Central memory CD4-positive, alpha-beta T cell (primary cell): ENCODE measurements around the gene MYBPHL.
"Not testable (repeated sequence)": the region's sequence is repeated elsewhere in the genome, so short reads cannot be mapped to it uniquely, and the experiment has no call there.

Source experiments
- DNase-seq: peaks from one replicate; pipeline ENCODE4 v3.0.0; 2022
- total RNA-seq, 3 experiments: gene quantifications; one replicate each; lab custom pipeline; 2026; lab: John Stamatoyannopoulos, UW

Gene MYBPHL
- total RNA-seq = 0 reads per million in 3 experiments

DNA sequence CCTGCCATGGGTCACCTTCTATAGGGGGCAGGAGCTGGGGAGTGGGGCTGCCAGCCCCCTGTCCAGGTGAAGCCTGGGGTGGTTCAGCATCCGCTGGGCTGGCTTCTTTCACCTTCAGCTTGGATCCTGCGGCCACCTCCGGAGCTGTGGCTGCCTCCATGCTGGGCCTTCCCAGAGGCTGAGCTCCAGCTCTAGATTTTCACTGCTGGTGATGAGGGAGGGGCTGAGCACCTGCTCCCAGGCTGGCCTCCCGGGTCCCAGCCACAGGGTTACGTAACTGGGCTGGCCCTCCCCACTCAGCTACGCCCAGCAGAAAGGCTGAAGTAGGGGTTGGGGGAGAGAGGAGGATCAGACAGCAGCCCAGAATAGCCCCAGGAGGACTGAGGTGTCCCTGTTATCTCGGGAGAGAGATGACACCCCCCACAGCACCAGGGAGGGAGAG is at the start of gene MYBPHL:
Gene MYBPHL (minus strand): TSS at position 180 of the 442 bp plus-strand sequence. CDS start 20 bp downstream, at position 160.
- no peak for DNase-seq

GRCh38 chr1:109356505-109356904 is 49.7 kb upstream of the MYBPHL start:
- DNase-seq = no peak

DNA sequence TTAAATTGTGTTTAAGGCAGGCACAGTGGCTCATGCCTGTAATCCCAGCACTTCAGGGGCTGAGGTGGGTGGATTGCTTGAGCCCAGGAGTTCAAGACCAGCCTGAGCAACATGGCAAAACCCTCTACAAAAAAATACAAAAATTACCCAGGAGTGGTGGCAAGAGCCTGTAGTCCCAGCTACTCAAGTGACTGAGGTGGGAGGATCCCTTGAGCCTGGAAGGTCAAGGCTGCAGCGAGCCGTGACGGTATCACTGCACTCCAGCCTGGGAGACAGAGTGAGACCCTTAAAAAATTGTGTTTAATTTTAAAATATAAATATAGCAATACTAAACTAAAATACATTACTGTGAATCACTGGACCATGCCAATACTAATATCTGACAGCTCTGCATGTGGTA is 48.1 kb upstream of the MYBPHL start:
- DNase-seq = no peak

GRCh38 chr1:109351457-109351856 is 44.6 kb upstream of the MYBPHL start:
- no peak for DNase-seq

- DNase-seq = no peak
These were observed 43.8 kb upstream of the MYBPHL start for GRCh38 chr1:109350655-109351054.

GRCh38 chr1:109350182-109350581 is 43.4 kb upstream of the MYBPHL start:
- DNase-seq = no peak

DNA sequence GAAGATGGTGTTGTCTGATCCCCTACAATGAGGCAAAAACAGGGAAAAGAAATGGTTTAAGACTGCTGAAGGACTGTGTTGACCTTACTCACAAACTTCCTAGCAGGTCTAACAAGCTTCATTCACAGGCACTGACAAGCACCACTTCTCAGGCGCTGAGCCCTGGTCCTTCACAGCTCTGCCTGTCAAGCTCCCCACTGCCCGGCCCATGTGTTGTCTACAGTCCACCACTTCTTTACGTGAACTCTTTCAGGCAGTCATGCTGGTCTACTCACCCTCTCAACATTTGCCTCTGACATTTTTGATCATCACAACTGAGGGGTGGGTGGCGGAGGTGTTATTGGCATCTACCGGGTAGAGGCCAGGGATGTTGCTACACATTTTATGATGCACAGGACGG is 40.7 kb upstream of the MYBPHL start:
- no peak for DNase-seq

- no peak for DNase-seq
These were observed 35.4 kb upstream of the MYBPHL start for GRCh38 chr1:109341944-109342930.

GRCh38 chr1:109338608-109339007 is 31.8 kb upstream of the MYBPHL start:
- no peak for DNase-seq

- no peak for DNase-seq
These were observed 31.3 kb upstream of the MYBPHL start for GRCh38 chr1:109338091-109338490.

DNA sequence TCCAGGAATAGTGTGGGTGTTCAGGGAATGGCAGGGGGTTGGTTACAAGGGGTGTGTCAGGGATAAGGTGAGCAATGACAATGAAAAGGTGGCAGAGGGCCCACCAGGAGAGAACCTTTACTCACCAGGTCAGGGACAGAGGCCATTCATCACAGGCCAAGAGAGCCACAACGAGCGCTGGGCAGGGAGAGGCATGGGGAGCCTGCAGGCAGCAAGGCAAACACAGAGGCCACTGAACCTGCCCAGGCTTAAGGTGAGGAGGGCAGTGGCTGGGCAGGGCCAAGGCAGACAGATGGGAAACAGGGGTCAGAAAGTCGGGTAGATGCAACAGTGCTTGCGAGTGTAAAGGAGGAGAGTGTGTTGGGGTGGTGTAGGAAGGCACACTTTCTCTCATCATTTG is 28.3 kb upstream of the MYBPHL start:
- DNase-seq = no peak

DNA sequence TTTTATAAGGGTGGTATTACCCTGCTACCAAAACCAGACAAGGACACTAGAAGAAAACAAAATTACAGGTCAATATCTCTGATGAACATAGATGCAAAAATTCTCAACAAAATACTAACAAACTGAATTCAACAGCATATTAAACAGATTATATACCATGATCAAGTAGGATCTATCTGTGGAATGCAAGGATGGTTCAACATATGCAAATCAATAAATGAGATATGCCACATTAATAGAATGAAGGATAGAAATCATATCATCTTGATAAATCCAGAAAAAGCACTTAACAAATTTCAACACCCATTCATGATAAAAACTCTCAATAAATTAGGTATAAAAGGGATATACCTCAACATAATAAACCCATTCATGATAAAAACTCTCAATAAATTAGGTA is 24.3 kb upstream of the MYBPHL start:
- DNase-seq = no peak

GRCh38 chr1:109327285-109327684 is 20.5 kb upstream of the MYBPHL start:
- DNase-seq = no peak

- DNase-seq = no peak
These were observed 16.2 kb upstream of the MYBPHL start for GRCh38 chr1:109322974-109323373.

GRCh38 chr1:109319114-109319513 is 12.3 kb upstream of the MYBPHL start:
- no peak for DNase-seq

DNA sequence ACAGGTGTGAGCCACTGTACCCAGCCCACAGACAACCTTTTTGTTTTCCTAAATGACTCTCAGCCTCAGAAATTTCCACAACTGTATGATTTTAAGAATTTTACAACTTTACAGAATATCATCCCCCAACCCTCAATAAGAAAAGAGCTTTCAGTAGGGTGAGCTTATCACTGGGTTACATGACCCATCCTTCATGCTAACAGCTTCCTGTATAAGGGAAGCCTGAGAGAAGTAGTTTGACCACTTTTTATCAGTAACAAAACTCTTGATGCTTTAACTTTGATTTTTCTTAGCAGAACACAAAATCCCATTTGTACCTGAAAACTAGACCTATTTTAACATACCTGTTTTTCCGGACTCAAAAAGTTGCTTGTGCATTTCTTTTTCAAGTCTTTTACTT is 9.7 kb upstream of the MYBPHL start:
- no peak for DNase-seq

GRCh38 chr1:109315288-109315687 is 8.5 kb upstream of the MYBPHL start:
- no peak for DNase-seq

DNA sequence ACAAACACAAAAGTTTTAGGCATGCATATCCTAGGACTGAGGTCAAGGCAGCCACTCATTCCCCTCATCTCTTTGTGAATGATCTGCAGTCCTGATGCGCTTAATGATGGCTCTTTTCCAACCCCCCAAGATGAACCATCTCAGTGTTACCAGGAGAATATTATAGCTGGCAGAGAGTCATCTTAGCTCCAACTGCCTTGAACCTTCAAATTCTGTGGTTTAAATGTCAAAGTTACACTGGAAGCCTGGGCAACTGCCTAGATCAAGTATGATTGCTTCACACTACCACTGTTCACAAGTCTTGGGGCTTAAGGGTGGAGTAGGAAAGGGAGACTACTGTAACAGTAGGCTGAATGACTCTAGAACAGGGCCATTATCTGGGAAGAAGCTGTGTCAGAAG is 8.0 kb upstream of the MYBPHL start:
- no peak for DNase-seq

GRCh38 chr1:109312978-109313775 is 6.4 kb upstream of the MYBPHL start:
- no peak for DNase-seq

DNA sequence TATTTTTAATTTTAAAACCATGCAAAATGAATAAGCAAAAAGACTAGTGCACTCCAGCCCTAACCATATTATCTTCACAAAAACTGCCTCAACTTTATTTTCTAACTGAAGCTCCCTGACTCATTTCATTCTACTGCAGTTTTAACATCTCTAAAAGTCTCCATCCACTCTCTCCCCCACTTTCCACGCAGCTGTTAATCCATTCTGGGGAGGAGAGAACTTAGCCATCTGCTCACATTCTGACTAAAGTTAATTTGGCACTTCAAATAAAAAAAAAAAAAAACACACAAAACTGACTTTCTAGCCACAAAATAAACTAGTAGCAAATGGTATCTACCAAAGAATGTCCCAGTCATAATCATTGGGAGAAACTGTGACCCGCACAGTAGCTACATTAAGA is 5.4 kb upstream of the MYBPHL start:
- DNase-seq = no peak

DNA sequence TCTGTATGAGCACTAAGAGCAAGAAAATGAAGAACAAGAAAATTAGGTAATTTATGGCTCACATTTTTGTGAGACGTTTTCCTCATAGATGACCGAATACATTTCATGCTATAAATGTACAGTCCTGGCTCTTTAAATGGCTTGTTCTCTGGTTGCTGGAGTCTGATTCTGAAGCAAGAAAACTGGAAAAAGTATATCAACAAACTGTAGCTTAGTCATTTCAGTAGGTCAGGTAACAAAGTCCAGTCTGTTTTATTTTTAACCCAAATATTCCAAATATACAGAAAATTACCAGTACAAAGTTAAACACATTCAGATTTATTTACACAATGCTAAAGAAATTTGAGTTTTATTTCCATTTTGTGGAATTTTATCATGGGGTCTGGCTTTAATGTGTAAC is 2.5 kb upstream of the MYBPHL start:
- no peak for DNase-seq

DNA sequence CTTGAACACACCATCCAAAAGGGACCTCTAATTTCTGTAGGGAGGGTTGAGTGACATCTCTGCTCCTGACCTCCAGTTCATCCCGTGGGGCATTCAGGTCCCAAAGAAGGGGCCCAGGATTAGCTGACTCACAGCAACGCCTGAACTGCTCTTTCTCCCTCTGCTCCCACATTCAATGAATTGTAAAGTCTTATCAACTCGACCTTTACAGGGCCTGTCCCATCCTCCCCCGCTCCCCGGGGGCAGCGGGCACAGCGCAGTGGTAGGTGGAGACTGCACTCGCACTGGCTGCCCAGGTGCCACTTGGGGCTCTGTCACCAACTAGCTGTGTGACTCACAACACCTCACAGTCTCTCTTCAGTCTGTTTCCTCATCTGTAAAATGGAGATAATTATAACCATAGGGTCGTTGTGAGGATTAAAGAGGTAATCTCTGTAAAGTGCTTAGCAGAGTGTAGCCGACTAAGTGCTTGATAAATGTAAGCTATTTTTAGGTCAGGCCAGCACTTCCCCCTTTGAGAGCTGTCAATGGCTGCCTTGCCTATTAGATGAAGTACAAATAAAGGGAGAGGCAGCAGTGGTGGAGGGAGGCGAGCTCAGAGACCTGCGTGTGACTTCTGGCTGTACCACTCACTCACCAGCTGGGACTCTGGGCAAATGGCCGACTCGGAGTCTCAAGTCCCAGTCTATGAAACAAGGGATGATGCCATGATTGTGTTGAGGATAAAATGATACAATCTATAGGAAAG is 637 bp upstream of the MYBPHL start:
- no peak for DNase-seq

GRCh38 chr1:109305991-109306390 is 820 bp downstream of the MYBPHL start:
- not testable (repeated sequence) for DNase-seq
